CD4-positive, alpha-beta T cell treated with Interleukin-4 for 1 hour (primary cell): ENCODE data around the gene RUFY2.
A peak's percentile ranks its signal among the peaks of the same experiment; 100 is the strongest.
"Not testable (repeated sequence)": the region's sequence is repeated elsewhere in the genome, so short reads cannot be mapped to it uniquely, and the experiment has no call there.

Source experiments
- DNase-seq, 2 donors: peaks; one replicate each; pipeline ENCODE4 v3.0.0-alpha.2; 2020 to 2022

RUFY2 gene

GRCh38 chr10:68406815-68407548 lies at the start of gene RUFY2:
Gene RUFY2 (minus strand): TSS chr10:68407277. CDS start chr10:68407189, 88 bp downstream.
- peak; percentile 76 to 79 for DNase-seq

- DNase-seq = not testable (repeated sequence)
These were observed 42.6 kb upstream of the RUFY2 start for GRCh38 chr10:68449698-68450097.

GRCh38 chr10:68446179-68446578 lies 39.1 kb upstream of the RUFY2 start:
- no peak for DNase-seq

- DNase-seq = no peak
These were observed 35.9 kb upstream of the RUFY2 start for GRCh38 chr10:68442971-68443370.

- DNase-seq = no peak
These were observed 33.8 kb upstream of the RUFY2 start for GRCh38 chr10:68440898-68441297.

GRCh38 chr10:68435803-68436202 lies 28.7 kb upstream of the RUFY2 start:
- no peak for DNase-seq

- DNase-seq = no peak
These were observed 27.6 kb upstream of the RUFY2 start for GRCh38 chr10:68434657-68435056.

- no peak for DNase-seq
These were observed 21.5 kb upstream of the RUFY2 start for GRCh38 chr10:68428396-68429104.

- no peak for DNase-seq
These were observed 17.5 kb upstream of the RUFY2 start for GRCh38 chr10:68424454-68425014.

- peak; percentile 16 to 29 for DNase-seq
These were observed 16.4 kb upstream of the RUFY2 start for GRCh38 chr10:68423522-68423921.

GRCh38 chr10:68419376-68419775 lies 12.3 kb upstream of the RUFY2 start:
- DNase-seq = no peak

GRCh38 chr10:68408898-68409518 lies 1.9 kb upstream of the RUFY2 start:
- DNase-seq = no peak

GRCh38 chr10:68406111-68406814 lies 814 bp downstream of the RUFY2 start:
- no peak for DNase-seq

GRCh38 chr10:68403701-68404100 lies 3.4 kb downstream of the RUFY2 start:
- no peak for DNase-seq

GRCh38 chr10:68402276-68402675 lies 4.8 kb downstream of the RUFY2 start:
- DNase-seq = no peak

GRCh38 chr10:68397005-68397404 lies 10.1 kb downstream of the RUFY2 start:
- no peak for DNase-seq

GRCh38 chr10:68385740-68386139 lies 21.3 kb downstream of the RUFY2 start:
- DNase-seq = no peak

GRCh38 chr10:68371604-68372003 lies 35.5 kb downstream of the RUFY2 start:
- DNase-seq = no peak

GRCh38 chr10:68367121-68367520 lies 40.0 kb downstream of the RUFY2 start:
- DNase-seq = no peak

- no peak for DNase-seq
These were observed 40.5 kb downstream of the RUFY2 start for GRCh38 chr10:68366600-68366999.

- no peak for DNase-seq
These were observed 41.5 kb downstream of the RUFY2 start for GRCh38 chr10:68365611-68366010.

- no peak for DNase-seq
These were observed 42.8 kb downstream of the RUFY2 start for GRCh38 chr10:68364101-68364886.
